ENCODE measurements around the gene CROT.
A peak's percentile ranks its signal among the peaks of the same experiment; 100 is the strongest.
"Not testable (repeated sequence)": the region's sequence is repeated elsewhere in the genome, so short reads cannot be mapped to it uniquely, and the experiment has no call there.

CROT gene, protein sequence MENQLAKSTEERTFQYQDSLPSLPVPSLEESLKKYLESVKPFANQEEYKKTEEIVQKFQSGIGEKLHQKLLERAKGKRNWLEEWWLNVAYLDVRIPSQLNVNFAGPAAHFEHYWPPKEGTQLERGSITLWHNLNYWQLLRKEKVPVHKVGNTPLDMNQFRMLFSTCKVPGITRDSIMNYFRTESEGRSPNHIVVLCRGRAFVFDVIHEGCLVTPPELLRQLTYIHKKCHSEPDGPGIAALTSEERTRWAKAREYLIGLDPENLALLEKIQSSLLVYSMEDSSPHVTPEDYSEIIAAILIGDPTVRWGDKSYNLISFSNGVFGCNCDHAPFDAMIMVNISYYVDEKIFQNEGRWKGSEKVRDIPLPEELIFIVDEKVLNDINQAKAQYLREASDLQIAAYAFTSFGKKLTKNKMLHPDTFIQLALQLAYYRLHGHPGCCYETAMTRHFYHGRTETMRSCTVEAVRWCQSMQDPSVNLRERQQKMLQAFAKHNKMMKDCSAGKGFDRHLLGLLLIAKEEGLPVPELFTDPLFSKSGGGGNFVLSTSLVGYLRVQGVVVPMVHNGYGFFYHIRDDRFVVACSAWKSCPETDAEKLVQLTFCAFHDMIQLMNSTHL

DNA sequence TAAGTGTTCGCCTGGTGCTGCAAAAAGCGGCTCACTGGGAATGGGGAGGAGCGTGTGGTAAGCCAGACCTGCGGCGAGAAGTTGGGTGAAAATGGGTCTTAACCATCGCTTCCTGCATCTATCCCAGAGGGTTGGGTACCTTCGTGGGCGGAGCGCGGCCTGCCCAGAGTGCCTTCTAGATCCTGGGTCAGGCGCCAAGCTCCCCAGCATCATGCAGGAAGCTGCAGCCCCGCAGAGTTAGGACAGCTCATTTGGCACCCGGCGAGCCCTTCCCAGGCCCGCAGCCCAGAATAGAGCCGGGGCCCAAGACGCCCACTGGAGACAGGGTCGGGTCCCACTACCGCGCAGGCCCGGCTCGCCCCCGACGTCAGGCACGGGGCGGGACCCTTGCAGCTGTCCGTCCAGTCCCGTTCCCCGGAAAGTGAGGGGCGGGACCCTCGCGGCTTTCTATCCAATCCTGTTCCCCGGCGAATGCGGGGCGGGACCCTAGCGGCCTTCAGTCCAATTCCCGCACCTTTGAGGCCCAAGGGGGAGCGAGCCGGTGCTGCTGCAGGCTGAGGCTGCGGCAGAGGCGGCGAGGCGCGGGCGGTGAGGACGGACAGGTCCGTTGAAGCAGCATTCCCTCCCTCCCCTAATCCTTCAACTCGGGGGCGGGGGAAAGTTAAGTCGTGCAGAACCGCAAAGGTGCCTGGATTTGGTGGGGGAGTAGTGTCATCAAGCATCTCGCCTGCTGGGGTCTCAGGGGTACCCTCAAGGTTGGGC lies at the start of gene CROT:
TSS of gene CROT (plus strand) at position 499 of the 762 bp plus-strand sequence. CDS start 3,405 bp downstream, outside the sequence.
- DNase-seq, result peak; percentile 80

DNA sequence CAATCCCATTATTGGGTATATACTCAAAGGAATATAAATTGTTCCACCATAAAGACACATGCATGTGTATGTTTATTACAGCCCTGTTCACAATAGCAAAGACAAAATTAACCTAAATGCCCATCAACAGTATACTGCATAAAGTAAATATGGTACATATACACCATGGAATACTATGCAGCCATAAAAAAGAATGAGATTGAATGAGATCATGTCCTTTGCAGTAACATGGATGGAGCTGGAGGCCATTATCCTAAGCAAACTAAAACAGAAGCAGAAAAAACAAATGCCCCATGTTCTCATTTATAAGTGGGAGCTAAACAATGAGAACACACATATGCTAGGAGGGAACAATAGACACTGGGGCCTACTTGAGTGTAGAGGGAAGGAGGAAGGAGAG lies 44.7 kb upstream of the CROT start:
- DNase-seq, result no peak

DNA sequence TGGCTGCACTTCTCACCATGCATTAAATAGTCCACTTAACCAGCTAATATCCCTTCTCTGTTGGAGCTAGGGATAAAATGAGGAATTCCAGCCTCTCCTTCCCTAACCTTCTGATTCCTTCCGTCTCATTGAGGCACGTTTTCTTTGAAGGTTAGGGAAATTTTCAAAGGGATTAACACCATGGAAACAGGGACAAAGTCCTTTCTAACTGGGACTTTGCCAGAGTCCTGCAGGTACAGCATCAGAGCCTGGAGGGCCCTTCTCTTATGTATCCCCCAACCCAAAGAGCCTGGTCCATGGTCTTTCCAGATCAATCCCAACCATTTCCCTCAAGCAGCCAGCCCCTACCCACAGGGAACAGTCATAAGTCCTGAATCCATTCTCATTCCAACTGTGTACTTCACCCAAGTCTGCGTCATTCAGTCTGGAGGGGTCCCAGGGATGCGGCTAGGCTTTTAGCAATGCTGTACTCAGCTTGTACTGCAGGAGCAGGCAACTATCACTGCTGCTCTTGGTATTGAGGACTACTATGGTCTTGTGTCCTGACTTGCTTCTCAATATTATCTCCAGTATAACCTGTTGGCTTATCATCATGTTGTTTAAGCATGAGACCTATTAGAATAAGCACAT lies 34.6 kb upstream of the CROT start:
- no peak for DNase-seq

DNA sequence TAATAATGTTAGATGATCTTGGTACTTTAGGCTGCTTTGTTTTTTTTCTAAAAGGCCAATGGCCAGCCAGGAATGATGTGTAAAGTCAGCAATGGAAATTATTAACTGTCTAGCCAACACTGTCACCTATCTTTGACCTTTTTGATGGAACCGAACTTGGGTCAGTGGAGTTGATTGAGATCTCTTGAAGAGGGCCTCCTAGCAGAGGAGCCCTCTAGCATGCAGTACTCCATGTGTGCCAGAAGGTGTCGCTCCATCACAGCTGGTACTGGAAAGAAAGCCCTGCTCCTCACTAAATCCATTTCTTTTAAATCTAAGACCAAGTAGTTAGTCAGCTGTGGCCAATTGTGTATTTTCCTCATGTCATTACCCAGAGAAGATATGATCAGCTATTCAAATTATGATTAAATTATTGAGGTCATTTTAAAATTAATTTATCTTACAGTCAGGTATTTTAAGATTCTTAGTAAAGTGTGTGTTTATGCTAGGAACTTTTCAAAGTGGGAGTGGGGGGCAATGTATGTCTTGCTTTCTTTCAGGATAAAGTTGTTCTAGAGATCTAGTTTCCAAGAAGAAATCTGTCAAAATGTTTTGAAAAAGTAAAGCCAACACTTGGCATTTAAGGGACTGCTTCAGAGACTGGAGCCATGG lies 33.1 kb upstream of the CROT start:
- peak; percentile 8 for DNase-seq

DNA sequence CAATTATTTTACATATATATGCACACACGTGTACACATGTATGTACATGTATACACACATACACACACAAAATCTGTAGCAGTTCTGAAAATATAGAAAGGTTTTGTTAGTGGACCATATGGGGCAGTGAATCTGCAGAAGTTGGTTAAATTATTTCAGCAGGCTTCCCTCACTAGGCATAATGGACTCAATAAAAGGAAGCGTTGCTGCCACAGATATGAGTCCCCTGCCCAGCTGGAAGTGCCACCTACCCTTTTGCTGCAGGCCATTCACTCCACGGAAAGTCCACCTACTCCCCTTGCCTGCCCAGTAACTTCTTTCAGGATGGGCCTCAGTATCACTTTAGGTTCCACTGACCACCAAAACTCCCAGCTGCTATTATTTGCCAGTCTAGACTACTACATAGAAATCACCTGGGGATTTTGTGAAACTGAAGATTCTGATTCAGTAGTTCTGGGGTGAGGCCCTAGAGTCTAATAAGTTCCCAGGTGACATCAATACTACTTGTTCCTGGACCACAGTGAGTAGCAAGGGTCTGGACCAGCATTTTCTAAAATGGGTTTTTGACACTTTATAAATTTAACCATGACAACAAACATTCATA lies 29.3 kb upstream of the CROT start:
- no peak for DNase-seq

DNA sequence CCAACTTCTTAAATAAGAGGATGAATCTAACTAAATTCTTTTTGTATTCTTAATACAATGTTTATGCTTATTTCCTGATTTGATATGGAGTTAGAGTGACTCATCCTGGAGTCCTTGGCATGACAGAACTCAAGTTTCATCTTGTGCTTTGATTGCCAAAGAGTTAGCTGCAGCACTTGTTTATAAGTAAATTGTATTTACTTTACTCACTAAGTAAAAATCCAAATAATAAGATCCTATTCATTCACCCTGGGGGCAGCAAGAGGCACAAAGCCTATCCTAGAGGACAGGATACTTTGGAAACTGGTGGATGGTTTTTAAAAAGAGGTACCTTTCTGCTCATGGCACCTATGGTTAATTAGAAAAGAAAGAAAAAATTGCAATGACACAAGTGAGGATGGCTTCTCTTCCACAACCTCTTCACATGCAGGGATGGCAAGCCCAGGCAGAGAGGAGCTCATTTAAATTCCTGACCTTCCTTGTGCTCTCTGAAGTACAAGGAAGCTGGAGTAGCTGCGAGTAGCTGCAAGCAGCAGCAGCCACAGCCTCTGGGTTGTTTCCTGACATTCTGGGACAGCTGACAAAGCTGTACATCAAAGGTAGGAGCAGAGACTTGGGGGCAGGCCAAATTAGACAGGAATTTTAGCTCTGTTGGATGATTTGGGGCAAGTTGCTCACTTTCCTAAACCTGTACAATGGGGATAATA lies 28.5 kb upstream of the CROT start:
- DNase-seq, result no peak

DNA sequence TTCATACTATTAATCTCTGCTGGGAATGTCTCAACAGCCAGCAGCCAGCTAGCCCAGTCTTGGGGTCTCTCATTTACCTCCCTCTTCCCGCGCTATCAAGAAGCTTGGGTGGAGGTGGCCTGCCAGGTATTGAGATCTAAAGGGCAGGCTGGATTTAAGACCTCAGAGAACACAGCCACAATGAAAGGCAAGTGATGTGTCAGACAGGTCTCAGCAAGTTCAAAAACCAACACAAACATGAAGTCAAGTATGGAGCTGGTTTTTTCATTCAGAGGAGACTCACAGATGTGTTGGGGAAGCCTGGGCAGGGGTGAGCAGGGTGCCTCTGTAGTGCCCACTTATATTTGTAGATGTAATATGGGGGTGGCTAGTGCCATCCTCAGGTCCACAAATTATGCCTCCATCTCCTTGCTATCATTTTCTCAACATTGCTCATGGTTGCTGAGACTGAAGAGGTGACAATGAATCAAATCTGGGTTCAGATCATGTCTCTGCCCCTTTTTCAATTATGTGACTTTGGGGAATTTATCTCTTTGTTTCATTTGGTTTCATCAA lies 27.7 kb upstream of the CROT start:
- no peak for DNase-seq

DNA sequence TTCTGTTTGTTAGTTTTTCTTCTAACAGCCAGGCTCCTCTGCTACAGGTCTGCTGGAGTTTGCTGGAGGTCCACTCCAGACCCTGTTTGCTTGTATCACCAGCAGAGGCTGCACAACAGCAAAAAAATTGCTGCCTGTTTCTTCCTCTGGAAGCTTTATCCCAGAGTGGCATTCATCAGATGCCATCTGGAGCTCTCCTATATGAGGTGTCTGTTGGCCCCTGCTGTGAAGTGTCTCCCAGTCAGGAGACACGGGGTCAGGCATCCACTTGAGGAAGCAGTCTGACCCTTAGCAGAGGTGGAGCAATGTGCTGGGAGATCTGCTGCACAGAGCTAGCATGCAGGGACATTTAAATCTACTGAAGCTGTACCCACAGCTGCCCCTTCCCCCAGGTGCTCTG lies 26.7 kb upstream of the CROT start:
- no peak for DNase-seq

DNA sequence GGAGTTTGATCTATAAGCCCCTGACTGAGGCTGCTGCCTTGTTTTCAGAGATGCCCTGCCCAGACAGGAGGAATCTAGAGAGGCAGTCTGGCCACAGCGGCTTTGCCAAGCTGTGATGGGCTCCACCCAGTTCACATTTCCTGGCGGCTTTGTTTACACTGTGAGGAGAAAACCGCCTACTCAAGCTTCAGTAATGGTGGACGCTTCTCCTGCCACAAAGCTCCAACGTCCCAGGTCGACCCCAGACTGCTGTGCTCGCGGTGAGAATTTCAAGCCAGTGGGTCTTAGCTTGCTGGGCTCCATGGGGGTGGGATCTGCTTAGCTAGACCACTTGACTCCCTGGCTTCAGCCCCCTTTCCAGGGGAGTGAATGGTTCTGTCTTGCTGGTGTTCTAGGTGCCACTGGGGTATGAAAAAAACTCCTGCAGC lies 26.3 kb upstream of the CROT start:
- DNase-seq, result not testable (repeated sequence)

DNA sequence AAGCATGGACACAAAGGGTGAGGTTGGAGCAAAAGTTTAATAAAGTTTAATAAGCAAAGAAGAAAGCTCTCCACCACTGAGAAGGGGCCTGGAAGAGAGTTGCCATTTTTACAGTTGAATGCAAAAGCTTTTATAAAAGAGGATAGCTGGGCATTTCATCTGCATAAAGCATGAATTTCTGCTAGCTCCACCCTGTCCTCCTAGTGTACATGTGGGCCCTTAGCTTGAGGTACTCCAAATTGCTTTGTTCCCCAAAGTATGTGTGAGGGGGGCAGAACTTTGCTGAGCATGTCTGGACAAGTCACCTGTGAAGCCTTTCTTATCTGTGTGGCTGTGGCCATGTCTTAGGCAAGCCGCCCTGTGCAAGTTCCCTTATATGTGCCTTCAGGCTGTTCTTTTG lies 22.6 kb upstream of the CROT start:
- no peak for DNase-seq

DNA sequence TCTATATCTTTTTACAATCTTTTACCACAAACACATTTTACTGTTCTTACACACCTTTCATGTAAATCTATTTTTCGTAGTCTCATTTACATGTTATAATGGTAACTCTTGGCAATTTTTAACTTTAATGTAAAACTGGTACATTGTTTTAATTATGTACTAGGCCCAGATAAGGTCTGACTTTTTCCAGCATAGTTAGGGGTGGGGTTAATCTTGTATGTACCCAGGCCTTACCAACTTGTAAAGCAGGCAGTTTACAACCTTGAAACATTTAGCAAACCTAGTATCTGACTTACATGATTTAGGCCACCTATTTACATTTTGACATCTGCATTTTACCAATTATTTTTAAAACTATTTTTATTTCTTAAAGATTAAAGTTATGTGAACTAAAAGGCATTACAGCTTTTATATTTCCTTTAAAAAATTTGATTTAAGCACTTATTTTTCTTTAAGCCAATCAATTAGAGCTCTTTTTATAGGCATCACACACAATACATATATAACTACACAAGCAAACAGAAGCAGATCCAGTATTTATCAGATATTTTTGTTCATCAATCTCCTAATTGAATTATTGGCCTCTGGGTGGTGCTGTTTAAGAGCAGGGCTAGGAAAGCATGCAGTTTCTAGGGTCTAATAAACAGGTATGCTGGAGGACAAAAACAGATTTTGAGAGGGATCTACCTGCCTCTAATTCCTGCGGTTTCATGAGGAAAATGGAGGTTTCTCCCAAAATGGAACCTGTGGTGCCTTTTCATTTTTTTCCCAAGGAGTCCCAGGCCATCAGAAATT lies 19.7 kb upstream of the CROT start:
- DNase-seq, result no peak

DNA sequence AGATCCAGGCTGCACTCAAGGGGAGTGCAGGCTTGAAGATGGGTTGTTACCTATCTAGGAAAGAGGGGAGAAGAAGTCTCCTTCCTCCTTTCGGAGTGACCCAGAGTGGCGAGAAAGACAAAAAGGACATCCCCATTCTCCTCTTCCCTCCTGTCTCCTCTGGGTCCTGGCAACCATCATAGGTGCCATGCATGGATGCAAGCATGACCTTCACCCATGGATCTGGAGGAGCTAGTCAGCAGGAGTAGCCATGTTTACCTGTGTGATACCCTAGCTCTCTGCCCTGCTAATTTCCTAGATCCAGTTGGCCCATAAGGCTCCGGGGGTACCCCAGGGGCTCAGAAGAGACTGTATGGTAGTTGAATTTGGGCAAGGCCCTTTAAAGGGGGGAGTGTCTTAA lies 17.2 kb upstream of the CROT start:
- no peak for DNase-seq

DNA sequence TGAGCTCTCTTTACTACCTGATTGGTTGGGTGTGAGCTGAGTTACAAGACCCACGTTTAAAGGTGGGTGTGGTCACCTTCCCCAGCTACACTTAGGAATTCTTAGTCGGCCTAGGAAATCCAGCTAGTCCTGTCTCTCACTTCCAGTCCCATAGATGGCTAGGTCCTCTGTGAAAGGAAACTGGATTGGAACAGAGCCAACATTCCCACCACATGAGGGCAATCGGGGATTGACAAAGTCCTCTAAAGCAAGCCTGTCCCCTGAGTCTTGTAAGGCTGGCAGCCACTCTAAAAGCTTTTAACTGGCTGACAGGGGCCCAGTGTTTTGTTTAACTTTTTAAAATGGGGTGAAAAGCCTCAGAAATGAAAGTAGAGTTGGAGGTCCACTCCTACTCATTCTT lies 15.1 kb upstream of the CROT start:
- DNase-seq, result no peak

DNA sequence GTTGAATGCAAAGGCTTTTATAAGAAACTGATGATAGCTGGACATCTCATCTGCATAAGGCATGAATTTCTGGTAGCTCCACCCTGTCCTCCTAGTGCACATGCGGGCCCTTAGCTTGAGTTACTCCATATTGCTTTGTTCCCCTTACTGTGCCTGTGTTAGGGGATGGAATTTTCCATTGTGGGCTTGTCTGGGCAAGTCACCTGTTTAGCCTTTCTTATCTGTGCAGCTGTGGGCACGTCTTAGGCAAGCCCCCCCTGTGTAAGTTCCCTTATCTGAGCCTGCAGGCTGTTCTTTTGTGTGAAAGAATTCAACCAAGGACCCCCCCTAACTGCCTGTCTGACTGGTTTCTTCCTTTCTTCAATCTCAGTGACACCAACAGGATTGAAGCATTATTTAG lies 14.5 kb upstream of the CROT start:
- DNase-seq, result no peak

DNA sequence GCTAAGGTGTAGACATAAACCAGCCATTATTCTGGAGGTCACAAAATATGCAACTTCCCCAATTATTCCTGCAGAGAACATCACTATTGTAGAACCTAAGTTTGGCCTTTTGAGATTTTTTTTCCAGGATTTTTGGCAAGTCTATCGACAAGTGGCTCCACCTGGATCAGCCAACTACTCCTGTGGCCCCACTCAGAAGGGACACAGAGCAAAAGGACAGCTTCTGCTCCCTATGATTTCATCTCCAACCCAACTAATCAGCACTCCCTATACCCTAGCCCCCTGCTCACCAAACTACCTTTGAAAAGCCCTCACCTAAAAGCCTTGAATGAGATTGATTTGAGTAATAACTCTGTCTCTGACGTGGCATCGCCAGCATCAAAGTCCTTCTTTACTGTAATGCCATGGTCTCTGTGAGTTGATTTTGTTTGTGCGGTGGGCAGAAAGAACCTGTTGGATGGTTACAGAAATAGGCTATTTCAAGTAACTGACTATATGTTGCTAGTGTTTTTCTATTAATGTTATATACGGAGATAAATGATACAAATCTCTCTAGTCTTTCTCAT lies 13.7 kb upstream of the CROT start:
- no peak for DNase-seq

DNA sequence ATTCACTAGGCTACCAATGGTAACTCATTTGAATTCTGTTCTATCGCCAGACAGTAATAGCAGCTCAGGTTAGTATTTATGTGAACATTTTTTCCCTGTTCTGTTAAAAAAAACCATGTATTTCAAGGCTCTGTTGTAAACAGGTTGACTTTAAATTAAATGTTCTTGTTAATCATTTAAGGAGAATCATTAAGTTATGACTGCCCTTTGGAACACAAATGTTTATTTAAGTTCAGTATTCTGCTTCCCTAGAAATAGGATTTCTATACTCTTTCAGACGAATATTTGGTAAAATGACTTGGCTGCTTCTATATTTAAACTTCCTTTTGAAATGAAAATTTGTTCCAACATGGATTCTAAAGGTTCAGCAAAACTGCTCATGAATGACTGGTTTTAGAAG lies 13.1 kb upstream of the CROT start:
- DNase-seq, result no peak

DNA sequence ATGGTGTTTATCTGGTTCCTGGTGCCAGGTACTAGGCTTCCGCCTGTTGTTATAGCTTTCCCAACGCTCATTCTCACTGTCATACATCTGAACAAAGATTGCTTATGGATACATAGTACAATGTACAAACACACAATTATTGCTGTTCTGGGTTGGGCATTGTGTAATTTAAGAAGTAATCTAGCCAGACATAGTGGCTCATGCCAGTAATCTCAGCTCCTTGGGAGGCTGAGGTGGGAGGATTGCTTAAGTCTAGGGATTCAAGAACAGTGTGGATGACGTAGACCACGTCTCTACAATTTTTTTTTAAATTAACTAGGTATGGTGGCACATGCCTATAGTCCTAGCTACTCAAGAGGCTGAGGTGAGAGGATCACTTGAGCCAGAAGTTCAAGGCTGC lies 9.3 kb upstream of the CROT start:
- no peak for DNase-seq

DNA sequence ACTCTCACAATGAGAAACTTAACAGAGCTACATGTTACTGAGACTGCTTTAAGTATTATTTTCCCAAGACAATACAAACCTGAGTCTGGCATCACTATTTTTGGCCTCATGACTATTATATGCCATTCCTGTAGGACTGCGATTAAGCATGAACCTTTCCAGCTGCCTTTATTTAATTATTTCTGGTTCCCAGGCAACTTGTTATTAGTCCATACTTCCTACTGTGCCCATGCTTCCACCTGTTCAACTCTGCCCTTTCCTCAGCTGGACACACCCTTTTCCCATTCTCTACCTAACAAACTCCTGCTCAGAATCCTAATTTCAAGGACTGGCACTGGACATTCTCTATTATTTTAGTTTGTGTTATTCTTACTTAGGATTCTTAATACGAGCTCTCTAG lies 8.1 kb upstream of the CROT start:
- no peak for DNase-seq

DNA sequence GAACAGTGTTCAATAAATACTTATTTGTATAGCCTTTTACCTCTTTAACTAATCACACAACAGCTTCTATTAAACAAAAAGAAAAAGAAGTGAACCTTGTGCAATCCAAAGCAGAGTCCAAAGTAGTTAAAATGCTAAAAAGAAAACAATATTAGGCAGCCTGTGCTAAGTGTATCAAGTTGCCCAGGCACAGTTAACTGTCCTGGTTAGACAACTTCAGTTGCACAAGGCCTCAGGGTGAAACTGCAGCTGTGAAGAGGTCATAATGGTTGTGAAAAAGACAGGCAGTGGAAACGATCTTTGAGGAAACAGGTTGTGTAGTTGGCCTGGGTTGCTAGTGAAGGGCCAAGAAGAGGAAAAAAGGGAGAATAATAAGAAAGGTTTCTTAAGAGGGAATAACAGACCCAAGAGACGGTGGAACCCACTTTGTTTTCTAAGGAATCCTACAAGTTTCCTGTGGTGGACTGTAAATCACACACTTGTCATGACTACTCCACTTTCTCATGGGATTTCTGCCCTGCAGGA lies 6.0 kb upstream of the CROT start:
- no peak for DNase-seq

DNA sequence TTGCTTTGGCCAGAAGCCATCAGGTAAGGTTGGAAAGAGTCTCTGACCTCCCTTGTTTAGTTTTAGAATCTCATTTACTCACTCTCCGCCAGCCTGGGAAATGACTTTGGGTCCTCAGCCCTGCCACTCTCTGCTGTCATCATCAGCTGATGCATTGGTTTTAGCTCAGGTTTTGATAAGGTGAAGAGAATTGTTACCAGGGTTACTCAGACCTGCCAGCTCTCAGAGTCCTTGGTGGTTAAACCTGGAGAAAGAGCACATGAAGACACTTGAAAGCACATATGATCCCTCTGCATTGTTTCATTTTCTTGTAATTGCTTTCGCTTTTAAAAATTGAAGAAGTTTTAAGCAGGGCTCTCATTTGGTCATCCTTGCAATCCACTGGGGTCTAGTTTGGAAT lies 4.0 kb upstream of the CROT start:
- DNase-seq, result no peak
